ENCODE data around the gene LZTS3.
A peak's percentile ranks its signal among the peaks of the same experiment; 100 is the strongest.
"Not testable (repeated sequence)": the region's sequence is repeated elsewhere in the genome, so short reads cannot be mapped to it uniquely, and the experiment has no call there.

Gene LZTS3

GRCh38 chr20:3166913-3167342, 6.4 kb downstream of the LZTS3 start:
- DNase-seq = no peak

DNA sequence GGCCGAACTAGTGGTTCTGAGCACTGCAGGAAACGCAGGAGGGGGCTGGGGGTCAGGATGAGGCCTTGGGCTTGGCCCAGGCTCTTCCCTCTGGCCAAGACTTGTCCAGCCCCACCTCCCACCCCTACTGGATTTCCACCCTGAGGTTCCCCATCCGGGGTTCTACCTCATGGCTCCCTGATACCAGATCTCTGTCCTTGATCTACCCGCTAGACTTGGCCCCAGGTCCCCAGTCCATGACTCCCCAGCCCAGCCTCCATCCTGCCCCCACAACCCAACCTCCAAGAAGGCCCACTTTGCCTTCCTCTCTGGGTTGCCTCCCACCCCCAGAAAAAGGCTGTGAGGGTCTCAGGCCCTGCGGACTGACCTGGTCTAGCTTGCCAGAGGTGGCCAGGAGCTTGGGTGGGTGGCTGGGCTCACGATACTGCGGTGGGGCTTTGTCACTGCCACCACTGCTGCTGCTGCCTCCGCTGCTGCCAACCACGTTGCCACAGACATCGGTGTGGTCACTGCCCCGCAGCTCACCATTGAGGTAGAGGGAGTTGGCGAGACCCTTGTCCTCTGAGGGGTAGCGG, 6.9 kb downstream of the LZTS3 start:
- DNase-seq = no peak

DNA sequence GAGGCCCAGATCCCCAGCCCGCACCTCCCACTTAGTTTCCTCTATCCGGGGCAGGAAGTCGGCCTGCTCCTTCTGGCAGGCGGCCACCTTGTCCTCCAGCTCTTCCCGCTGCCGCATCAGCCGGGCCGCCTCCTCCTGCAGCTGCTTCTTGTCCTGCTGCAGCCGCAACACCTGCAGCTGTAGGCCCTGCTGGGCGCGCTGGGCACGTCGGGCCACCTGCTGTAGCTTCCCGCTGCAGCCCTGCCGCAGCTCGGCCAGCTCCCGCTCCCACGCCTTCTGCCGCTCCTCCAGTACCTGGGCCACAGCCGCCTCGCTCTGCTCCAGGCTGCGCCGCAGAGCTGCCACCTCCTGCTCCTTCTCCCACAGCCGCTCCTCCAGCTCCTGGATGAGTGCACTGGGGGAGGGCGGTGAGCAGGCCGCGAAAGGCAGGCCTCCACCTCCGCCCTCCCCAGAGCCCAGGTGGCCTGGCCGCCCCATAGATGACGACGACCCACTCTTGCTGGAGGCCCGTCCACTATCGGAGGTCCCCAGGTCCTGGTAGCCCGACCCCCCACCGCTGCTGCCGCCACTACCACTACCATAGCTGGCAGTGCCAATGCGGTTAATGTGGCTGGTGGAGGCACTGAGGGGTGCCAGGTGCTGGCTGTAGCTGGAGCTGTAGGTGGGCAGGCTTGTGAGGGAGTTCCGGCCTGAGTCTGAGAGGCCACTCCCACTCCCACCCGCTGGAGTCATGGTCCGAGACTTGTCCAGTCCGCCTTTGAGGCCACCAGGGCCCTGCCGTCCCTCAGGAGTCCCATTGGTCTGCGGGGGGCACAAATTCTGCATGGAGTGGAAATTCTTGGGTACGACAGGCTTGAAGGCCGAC, 7.6 kb downstream of the LZTS3 start:
- peak; percentile 90 for DNase-seq

DNA sequence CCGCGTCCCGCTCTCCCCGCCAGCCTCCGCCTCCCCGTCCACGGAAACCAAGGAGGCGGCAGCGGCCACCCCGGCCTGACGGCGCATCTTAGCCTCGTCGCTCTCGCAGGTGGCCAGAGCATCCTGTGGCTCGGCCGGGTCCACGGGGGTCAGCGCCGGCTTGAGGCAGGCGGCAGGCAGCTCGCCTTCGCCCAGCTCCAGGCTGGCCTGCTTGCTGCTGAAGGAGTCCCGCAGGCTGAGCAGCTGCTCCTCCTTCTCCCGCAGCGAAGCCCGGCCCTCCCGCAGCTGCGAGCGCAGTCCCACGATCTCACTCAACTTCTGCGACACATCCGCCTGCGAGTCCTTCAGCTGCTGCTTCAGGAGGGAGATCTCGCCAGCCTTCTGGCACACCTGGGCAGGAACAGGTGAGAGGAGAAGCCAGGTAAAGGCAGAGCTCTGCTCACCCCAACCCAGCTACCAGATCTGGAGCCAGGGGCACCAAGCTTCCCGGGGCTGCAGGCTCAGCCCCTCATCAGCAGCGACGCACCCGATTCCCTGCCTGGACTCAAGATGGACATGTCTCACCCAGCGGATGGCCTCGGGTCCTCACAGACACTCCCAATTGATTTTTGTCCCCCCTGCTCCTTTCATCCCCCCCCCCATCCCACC, 8.5 kb downstream of the LZTS3 start:
- DNase-seq = peak; percentile 62

DNA sequence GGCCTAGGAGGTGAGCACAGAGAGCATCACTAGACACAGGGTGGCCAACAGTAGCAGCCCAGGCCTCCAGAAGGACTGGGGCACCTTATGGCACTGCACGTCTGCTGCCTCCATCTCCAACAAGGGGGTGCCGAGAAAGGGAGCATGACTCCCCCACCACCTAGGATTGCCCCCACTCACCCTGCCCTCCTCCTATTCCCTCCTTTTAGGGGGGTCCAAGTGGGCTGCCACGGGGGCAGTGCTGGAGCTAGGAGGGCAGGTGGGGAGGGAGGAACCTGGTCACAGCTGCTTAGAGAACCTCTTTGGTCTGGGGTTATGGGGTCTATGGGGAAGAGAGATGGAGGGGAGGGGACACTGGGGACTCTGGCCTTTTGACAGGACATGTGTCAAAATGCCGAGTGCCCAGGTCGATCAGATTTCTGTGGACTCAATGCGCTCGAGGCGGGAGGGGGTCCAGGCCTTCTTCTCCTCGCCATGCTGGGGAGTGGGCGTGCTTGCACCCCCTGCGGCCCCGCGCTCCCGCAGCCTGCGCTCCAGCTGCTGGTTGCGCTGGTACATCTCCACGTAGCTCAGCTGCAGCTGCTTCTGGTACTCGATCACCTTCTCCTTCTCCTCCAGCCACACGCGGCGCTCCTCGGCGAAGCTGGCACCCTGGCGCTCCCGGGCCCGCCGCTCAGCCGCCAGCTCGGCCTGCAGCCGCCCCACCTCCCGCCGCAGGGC, 9.1 kb downstream of the LZTS3 start:
- DNase-seq = peak; percentile 53

GRCh38 chr20:3163099-3164042, 10.0 kb downstream of the LZTS3 start:
- DNase-seq = peak; percentile 80

GRCh38 chr20:3162080-3162611, 11.2 kb downstream of the LZTS3 start:
- DNase-seq = peak; percentile 46

GRCh38 chr20:3161316-3162079, 11.9 kb downstream of the LZTS3 start:
- peak; percentile 18 for DNase-seq

DNA sequence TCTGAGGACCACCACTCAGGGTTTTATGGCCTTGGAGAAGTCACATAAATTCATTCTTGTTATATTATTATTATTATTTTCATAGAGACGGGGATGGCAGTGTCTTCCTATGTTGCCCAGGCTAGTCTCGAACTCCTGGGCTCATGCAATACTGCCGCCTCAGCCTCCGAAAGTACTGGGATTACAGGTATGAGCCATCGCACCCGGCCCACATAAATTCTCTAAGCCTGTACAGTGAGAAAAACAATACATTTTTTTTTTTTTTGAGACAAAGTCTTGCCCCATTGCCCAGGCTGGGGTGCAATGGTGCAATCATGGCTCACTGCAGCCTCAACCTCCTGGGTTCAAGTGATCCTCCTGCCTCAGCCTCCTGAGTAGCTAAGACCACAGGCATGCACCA, 12.9 kb downstream of the LZTS3 start:
- DNase-seq = no peak

GRCh38 chr20:3158968-3159431, 14.3 kb downstream of the LZTS3 start:
- DNase-seq = peak; percentile 37

DNA sequence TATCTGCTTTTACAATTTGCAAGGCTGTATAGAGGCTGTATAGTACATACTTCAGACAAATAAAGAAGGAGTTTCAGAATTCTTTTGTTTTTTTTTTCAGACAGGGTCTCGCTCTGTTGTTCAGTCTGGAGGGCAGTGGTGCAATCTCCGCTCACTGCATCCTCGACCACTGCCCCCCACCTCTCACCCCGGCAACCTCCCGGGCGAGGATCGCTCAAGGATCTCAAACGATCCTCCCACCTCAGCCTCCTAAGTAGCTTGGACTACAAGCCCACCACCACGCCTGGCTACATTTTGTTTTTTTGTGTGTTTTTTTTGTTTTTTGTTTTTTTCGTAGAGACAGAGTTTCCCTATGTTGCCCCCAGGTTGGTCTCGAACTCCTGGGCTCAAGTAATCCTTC, 15.5 kb downstream of the LZTS3 start:
- DNase-seq = no peak

DNA sequence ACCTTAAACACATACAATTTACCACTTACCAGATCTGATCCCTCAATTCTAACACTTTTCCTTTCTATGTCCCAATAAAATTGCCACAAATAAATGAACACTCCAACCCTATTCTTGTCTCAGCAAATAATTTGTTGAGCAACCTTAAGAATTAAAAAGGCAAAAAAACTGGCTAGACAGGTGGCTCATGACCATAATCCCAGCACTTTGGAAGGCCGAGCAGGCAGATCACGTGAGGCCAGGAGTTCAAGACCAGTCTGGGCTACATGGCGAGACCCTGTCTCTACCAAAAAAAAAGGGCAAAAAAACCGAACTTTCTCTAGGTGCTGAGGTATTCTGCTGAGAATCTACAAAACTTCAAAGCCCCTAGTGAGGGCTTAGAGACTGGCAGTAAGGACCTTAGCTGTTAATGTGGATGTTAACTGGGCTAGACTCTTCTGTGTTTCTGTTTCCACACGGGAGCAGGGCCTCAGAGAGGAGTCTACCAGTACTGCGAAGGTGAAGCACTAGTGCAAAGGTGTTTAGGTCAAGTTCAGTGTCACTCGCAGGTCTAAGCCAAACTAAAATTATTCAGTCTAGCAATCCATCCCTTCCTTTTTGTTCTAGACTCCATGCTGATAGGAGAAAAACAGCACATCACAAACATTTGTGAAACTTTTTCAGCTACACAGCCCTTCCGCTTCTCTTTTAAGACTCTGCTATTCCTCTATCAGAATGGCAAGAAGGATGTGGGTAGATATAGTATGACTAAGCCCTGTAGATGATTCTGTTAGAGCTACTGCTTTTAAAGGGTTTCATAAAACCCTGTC, 16.3 kb downstream of the LZTS3 start:
- DNase-seq = no peak

DNA sequence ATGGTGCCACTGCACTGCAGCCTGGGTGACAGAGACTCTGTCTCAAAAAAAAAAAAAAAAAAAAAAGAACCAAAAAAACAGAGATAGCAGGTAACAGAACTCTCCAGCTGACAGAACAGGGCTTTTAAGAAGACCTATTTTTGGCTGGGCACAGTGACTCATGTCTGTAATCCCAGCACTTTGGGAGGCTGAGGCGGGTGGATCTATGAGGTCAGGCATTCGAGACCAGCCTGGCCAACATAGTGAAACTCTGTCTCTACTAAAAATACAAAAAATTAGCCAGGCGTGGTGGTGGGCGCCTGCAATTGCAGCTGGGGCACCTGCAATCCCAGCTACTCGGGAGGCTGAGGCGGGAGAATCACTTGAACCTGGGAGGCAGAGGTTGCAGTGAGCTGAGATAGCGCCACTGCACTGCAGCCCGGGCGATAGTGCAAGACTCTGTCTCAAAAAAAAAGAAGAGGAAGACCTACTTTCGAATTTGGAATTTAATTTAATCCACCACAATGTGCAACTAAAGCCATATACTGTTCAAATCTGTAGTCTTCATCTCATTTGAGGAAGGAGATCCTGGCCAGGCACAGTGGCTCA, 21.2 kb downstream of the LZTS3 start:
- DNase-seq = not testable (repeated sequence)

DNA sequence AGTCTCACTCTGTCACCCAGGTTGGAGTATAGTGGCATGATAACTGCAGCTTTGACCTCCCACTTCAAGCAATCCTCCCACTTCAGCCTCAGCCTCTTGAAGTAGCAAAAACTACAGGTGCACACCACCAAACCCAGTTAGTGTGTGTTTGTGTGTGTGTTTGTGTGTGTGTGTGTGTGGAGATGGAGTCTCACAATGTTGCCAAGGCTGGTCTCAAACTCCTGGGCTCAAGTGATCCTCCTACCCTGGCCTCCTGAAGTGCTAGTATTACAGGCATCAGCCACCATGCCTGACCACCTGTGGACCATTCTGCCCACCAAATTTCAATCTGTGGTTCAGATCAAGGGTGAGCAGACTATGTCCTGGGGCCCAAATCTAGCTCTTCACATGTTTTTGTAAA, 22.4 kb downstream of the LZTS3 start:
- DNase-seq = no peak

DNA sequence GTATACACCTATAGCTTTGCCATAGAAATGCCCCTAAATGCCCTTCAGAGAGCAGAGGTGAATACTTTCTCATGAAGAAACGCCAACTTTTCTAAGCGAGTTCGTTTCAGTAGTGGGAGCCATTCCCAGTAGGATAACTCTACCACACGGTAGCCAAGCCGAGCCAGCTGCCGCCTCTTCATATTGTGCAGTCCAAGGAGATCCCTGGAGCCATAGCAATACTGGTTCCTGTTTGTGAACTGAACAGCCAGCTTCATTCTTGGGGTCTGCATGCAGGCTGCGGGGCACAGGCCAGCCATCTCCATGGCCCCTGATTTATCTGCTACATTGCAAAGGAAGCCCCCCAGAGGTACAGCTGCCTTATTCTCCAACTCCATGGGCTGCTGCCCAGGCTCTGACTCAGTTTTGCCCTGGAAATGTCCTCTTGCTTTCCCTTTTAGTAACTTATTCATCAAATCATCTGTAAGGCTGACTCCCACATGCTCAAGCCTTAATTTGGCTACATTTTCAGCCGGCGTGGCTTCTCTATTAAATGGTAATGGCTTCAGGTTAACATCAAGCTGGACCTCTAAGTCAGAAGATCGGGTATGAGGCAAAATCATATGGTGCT, 26.5 kb downstream of the LZTS3 start:
- DNase-seq = no peak

- no peak for DNase-seq
These were observed 31.6 kb downstream of the LZTS3 start for GRCh38 chr20:3141757-3142156.

DNA sequence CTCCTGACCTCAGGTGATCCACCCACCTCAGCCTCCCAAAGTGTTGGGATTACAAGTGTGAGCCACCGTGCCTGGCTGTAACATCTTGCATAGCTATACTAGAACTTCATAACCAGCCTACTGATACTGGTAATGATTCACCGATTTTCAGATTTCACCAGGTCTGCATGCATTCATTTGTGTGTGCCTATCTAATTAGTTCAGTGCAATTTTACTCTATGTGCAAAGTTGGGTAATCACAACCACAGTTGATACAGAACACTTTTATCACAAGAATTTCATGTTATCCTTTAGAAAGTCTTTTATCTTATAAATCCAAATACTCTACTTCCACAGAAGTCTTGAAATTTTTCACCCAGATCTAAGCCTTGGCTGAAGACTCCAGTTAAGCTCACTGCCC, 35.9 kb downstream of the LZTS3 start:
- DNase-seq = no peak

DNA sequence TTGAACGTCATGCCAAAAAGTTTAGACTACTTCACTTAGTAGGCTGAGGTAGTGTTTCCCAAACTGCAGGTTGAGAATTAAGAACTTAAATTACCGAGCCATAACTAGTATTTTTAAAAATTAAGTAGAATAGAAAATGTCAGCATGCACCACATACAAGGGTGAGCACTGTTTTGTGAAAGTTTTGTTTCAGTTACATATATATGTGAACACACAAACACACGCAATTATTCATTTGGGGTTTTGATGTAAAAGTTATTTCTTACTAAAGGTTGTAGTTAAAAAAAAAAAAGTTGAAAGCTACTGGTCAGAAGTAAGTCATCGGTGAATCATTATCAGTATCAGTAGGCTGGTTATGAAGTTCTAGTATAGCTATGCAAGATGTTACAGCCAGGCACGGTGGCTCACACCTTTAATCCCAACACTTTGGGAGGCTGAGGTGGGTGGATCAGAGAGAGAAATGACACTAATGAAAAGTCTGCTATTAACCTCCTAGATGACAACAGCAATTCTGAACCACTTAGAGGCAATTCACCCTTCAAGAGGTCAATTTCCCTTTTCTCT, 37.8 kb downstream of the LZTS3 start:
- DNase-seq = no peak

DNA sequence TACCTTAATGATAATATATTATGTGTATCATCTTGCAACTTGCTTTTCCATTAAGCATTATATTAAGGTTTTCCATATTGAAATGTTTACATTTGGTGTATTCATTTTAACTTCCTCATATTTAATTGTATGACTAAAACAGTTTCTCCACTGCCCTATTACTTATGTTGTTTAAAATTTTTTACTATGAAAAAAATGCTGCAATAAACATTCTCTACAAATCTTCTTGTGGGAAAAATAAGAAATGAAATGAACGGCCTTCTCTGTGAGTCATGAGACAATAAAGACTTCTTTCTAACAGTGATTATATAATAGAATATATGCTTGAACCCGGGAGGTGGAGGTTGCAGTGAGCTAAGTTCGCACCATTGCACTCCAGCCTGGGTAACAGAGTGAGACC, 39.2 kb downstream of the LZTS3 start:
- DNase-seq = no peak
